HEK293 (cell line): ENCODE data around the gene USP3.

Source experiments
- CTCF ChIP-seq: fragments of 450-650 bp; formaldehyde crosslinking; IDR thresholded peaks from 2 replicates; pipeline ENCODE4 v1.5.1; 2016; ENCODE audit warnings: missing biosample characterization, missing genetic modification characterization
- HIC1 ChIP-seq: fragments of 450-650 bp; formaldehyde crosslinking; IDR thresholded peaks from 2 replicates; pipeline ENCODE4 v1.5.1; 2016; ENCODE audit warnings: missing biosample characterization, missing genetic modification characterization
- TRIM28 ChIP-seq: IDR thresholded peaks from 2 replicates; pipeline ENCODE4 v1.6.1; 2011; ENCODE audit warnings: low read length, control low read depth, borderline replicate concordance
- ZBTB49 ChIP-seq: fragments of 450-650 bp; formaldehyde crosslinking; IDR thresholded peaks from 2 replicates; pipeline ENCODE4 v1.5.1; 2016; ENCODE audit warnings: missing biosample characterization, missing genetic modification characterization, low read depth
- ZNF121 ChIP-seq: fragments of 450-650 bp; formaldehyde crosslinking; IDR thresholded peaks from 2 replicates; pipeline ENCODE4 v1.5.1; 2016; ENCODE audit warnings: missing biosample characterization, missing genetic modification characterization
- ZNF223 ChIP-seq: fragments of 450-650 bp; formaldehyde crosslinking; IDR thresholded peaks from 2 replicates; pipeline ENCODE4 v1.5.1; 2016; ENCODE audit warnings: missing biosample characterization, missing genetic modification characterization
- ZNF274 ChIP-seq, 2 experiments: fragments of 200-500 bp in 1 of 2; fragments of 450-650 bp in 1 of 2; sonication (Bioruptor generic) in 1 of 2; formaldehyde crosslinking in 1 of 2; IDR thresholded peaks; 2 replicates each; pipeline versions ENCODE4 v1.5.1 to v1.6.1; 2014 to 2016; ENCODE audit warnings: borderline replicate concordance in 1 of 2, inconsistent platforms in 1 of 2, low read length in 1 of 2, missing biosample characterization in 1 of 2, missing genetic modification characterization in 1 of 2
- ZNF335 ChIP-seq: fragments of 450-650 bp; formaldehyde crosslinking; conservative IDR thresholded peaks from 2 replicates; pipeline ENCODE4 v1.5.1; 2016; ENCODE audit warnings: missing biosample characterization, missing genetic modification characterization
- ZNF501 ChIP-seq: fragments of 450-650 bp; formaldehyde crosslinking; IDR thresholded peaks from 2 replicates; pipeline ENCODE4 v1.5.1; 2016; ENCODE audit warnings: missing biosample characterization, missing genetic modification characterization
- ZNF558 ChIP-seq: fragments of 450-650 bp; formaldehyde crosslinking; IDR thresholded peaks from 2 replicates; pipeline ENCODE4 v1.5.1; 2016; ENCODE audit warnings: missing biosample characterization, missing genetic modification characterization
- ZNF660 ChIP-seq: fragments of 450-650 bp; IDR thresholded peaks from 2 replicates; pipeline ENCODE4 v1.5.1; 2018; ENCODE audit warnings: missing biosample characterization, mild to moderate bottlenecking, missing genetic modification characterization
- TF ChIP-seq, protein P1 (sequence below): fragments of 450-650 bp; formaldehyde crosslinking; IDR thresholded peaks from 2 replicates; pipeline ENCODE4 v1.5.1; 2016; ENCODE audit warnings: missing biosample characterization, missing genetic modification characterization
- TF ChIP-seq, protein P2 (sequence below): fragments of 450-650 bp; formaldehyde crosslinking; IDR thresholded peaks from 2 replicates; pipeline ENCODE4 v1.5.1; 2016; ENCODE audit warnings: missing biosample characterization, missing genetic modification characterization

DNA sequence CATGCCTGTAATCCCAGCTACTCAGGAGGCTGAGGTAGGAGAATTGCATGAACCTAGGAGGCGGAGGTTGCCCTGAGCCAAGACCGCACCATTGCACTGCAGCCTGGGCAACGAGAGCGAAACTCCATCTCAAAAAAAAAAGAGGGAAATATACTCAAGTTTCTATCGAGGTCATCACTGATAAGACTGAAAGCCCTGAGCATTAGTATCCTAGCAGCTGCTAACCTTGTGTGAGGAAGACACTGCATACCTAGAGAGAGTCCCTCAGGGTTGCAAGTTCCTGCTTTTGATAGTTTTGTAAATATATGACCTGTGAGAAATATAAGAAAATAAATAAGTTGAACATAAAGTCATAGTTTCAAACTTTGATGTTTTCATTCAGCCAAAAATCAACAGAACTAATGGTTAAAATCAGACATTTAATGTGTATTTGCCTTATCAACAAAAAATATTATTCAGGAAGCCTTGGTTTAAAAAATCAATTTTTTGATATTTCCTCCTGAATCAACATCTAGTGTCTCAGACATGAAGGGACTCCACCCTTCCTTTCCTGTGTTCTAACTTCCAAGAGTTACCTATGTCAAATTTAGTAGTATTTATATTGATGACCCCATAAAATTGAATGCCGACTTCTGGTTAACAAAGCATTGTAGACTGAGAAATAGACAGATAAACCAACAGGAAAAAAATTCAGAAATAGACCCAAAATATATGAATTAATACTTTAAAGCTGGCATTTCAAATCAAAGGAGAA lies 19.8 kb upstream of the USP3 start:
- TF ChIP-seq TRIM28, result no peak
- TF ChIP-seq ZNF558 (tag by site-specific recombination), result no peak
- TF ChIP-seq CTCF (tag by site-specific recombination), result no peak
- no peak for TF ChIP-seq ZNF335 (tag by site-specific recombination)
- TF ChIP-seq HIC1 (tag by site-specific recombination), result no peak
- TF ChIP-seq, protein P1, sequence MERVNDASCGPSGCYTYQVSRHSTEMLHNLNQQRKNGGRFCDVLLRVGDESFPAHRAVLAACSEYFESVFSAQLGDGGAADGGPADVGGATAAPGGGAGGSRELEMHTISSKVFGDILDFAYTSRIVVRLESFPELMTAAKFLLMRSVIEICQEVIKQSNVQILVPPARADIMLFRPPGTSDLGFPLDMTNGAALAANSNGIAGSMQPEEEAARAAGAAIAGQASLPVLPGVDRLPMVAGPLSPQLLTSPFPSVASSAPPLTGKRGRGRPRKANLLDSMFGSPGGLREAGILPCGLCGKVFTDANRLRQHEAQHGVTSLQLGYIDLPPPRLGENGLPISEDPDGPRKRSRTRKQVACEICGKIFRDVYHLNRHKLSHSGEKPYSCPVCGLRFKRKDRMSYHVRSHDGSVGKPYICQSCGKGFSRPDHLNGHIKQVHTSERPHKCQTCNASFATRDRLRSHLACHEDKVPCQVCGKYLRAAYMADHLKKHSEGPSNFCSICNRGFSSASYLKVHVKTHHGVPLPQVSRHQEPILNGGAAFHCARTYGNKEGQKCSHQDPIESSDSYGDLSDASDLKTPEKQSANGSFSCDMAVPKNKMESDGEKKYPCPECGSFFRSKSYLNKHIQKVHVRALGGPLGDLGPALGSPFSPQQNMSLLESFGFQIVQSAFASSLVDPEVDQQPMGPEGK (tag by site-specific recombination), result no peak
- no peak for TF ChIP-seq ZNF660 (tag by site-specific recombination)
- TF ChIP-seq ZBTB49 (tag by site-specific recombination), result no peak
- no peak for TF ChIP-seq ZNF274 (IDR thresholded peaks at IDR 0.05; ENCODE audit: low read length)
- TF ChIP-seq ZNF274 (tag by site-specific recombination; IDR thresholded peaks at IDR 0.05; ENCODE audit: borderline replicate concordance), result no peak
- TF ChIP-seq, protein P2, sequence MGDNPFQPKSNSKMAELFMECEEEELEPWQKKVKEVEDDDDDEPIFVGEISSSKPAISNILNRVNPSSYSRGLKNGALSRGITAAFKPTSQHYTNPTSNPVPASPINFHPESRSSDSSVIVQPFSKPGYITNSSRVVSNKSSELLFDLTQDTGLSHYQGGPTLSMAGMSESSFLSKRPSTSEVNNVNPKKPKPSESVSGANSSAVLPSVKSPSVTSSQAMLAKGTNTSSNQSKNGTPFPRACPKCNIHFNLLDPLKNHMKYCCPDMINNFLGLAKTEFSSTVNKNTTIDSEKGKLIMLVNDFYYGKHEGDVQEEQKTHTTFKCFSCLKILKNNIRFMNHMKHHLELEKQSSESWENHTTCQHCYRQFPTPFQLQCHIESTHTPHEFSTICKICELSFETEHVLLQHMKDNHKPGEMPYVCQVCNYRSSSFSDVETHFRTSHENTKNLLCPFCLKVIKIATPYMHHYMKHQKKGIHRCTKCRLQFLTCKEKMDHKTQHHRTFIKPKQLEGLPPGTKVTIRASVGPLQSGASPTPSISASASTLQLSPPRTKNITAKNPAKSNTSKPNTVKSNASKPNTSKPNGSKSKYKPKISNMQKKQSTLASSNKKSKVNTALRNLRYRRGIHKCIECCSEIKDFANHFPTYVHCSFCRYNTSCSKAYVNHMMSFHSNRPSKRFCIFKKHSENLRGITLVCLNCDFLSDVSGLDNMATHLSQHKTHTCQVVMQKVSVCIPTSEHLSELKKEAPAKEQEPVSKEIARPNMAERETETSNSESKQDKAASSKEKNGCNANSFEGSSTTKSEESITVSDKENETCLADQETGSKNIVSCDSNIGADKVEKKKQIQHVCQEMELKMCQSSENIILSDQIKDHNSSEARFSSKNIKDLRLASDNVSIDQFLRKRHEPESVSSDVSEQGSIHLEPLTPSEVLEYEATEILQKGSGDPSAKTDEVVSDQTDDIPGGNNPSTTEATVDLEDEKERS, result no peak
- no peak for TF ChIP-seq ZNF121 (tag by site-specific recombination)
- no peak for TF ChIP-seq ZNF223
- no peak for TF ChIP-seq ZNF501
